ENCODE results near the gene ENO2. TPM values are rescaled to one million over a fixed set of nuclear protein-coding genes. Genes with fewer than 3 reads are reported as not detected.
"Not testable (repeated sequence)": the region's sequence is repeated elsewhere in the genome, so short reads cannot be mapped to it uniquely, and the experiment has no call there.

Gene ENO2
- polyA plus RNA-seq, 1 of the 3 experiments (the other 2 are of a cell fraction), result 50.6 TPM

DNA sequence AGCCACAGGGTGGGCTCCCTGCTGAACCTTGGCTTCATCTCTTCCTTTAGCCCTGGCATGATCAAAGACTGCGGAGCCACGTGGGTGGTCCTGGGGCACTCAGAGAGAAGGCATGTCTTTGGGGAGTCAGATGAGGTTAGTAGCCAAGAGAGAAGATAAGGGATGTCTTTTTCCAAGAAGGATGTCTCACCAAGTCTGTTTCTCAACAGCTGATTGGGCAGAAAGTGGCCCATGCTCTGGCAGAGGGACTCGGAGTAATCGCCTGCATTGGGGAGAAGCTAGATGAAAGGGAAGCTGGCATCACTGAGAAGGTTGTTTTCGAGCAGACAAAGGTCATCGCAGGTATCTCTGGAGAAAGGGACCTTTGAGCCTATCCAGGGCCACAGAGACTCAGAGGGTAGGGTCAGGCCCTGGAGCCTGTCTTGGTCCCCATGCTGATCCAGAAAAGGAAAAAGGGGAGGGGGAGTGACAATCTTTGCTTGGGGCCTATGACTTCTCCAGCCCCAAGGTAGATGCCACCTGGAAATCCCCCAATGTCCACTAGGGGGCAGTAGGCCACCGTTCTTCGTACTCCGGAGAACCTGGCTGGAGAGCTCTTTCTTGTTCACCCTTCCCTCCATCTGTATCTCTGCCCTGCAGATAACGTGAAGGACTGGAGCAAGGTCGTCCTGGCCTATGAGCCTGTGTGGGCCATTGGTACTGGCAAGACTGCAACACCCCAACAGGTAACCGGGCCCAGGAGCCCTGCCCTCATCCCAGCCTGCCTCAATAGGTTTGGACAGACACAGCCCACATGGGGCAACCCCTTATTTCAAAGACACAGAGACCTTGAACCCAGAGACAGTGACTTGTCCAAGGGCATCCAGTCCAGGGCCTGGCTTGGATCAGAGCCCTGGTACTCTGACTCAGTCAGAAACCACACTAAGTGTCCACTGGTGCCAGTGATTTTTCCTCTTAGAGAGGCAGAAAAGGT lies 45.0 kb upstream of the ENO2 start (continued):
- TF ChIP-seq, protein P1, sequence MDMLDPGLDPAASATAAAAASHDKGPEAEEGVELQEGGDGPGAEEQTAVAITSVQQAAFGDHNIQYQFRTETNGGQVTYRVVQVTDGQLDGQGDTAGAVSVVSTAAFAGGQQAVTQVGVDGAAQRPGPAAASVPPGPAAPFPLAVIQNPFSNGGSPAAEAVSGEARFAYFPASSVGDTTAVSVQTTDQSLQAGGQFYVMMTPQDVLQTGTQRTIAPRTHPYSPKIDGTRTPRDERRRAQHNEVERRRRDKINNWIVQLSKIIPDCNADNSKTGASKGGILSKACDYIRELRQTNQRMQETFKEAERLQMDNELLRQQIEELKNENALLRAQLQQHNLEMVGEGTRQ (IDR thresholded peaks at IDR 0.05; ENCODE audit: borderline replicate concordance, low read depth, low read length), result no peak
- TF ChIP-seq USF1 (IDR thresholded peaks at IDR 0.05; ENCODE audit: borderline replicate concordance, low read depth) (no peak), NRF1 (IDR thresholded peaks at IDR 0.05; ENCODE audit: low read depth, low read length) (no peak), FOXJ3 (CRISPR knock-in tag; IDR thresholded peaks at IDR 0.05) (no peak), EP300 (IDR thresholded peaks at IDR 0.05; ENCODE audit: borderline replicate concordance in 1 of 2, low read depth in 1 of 2, low read length in 1 of 2) (no peak), RXRA (IDR thresholded peaks at IDR 0.05; ENCODE audit: borderline replicate concordance, low read depth) (no peak), NFIC (IDR thresholded peaks at IDR 0.05; ENCODE audit: borderline replicate concordance) (no peak), TAF1 (IDR thresholded peaks at IDR 0.05; ENCODE audit: borderline replicate concordance, low read depth, low read length) (no peak), ELF1 (IDR thresholded peaks at IDR 0.05) (no peak), RAD21 (IDR thresholded peaks at IDR 0.05; ENCODE audit: low read length) (peak; percentile 73), PBX3 (IDR thresholded peaks at IDR 0.05) (no peak; the same call in 1 of the 2 replicates)

GRCh38 chr12:6870304-6870703 lies 44.1 kb upstream of the ENO2 start:
- DNase-seq; H3K9me3 ChIP-seq; H2AFZ ChIP-seq (ENCODE audit: low read depth); H3K9me2 ChIP-seq; H3K9ac ChIP-seq; H3K4me3 ChIP-seq (ENCODE audit: low read depth in 2 of 2, low read length in 1 of 2); H3K27me3 ChIP-seq (ENCODE audit: insufficient read depth): not testable (repeated sequence)
- Histone ChIP-seq H3K4me2 (peak overlapping the region; percentile 99; the same call in 1 of the 2 replicates), H3K27ac (ENCODE audit: low read depth in 2 of 2, low read length in 1 of 2) (peak overlapping the region in 1 of 2 experiments; percentile 16; a peak in 1 of 4 replicates), H3F3A (replicated peaks; ENCODE audit: insufficient read depth) (peaks cover 41% of the 10 kb centered on the region), H3K36me3 (replicated peaks in 1 of 2; ENCODE audit: control insufficient read depth in 1 of 2, insufficient read depth in 2 of 2, low read length in 1 of 2) (peaks cover 20 to 22% of the 10 kb centered on the region in 2 experiments), H4K20me1 (ENCODE audit: insufficient read depth) (peaks cover 44% of the 10 kb centered on the region), H3K79me2 (ENCODE audit: insufficient read depth) (peaks cover 66% of the 10 kb centered on the region), H3K4me1 (ENCODE audit: control insufficient read depth in 1 of 2, insufficient read depth in 2 of 2, low read depth in 1 of 2, low read length in 1 of 2) (peaks cover 38 to 46% of the 10 kb centered on the region in 2 experiments)
- ChIA-PET CTCF (interaction anchor here (0.9 to 10.9 kb wide), 13 partner anchors 13 to 171 kb away, joined by 3 to 164 read pairs (median 13); partner anchors contain the start of genes CDCA3, ENO2, LRRC23 and MLF2), POLR2A (interaction anchor here (1.4 to 2.2 kb wide), 4 partner anchors 14 to 146 kb away, joined by 3 to 13 read pairs (median 4); partner anchors contain the start of genes C12orf57, COPS7A and RNU7-1)
- 100% methylated on average over 2 of the region's 4 CpGs for WGBS (ENCODE audit: low lambda C conversion rate)

Measured in SK-N-SH (cell line).